Fibroblast of the aortic adventitia (primary cell): ENCODE results near the gene LCLAT1. TPM values are rescaled to one million over a fixed set of nuclear protein-coding genes. Genes with fewer than 3 reads are reported as not detected.

ENCODE experiments used
- DNase-seq: peaks from one replicate; pipeline ENCODE4 v3.0.0-alpha.2; 2010; ENCODE audit warnings: low read depth
- H3K4me3 ChIP-seq: 2 replicates; pipeline ENCODE4 v1.5.1; 2011; ENCODE audit warnings: low read depth, mild to moderate bottlenecking, control low read depth, low read length, moderate library complexity
- total RNA-seq: library from RNA; depleted of rRNA; stranded (reverse); fragments of >200 nt; gene quantifications from 2 replicates; pipeline ENCODE4 v1.2.3, GENCODE V29; 2012; ENCODE audit warnings: low replicate concordance
- TF ChIP-seq, protein P1 (sequence below): IDR thresholded peaks from 2 replicates; pipeline ENCODE4 v1.5.1; 2011; ENCODE audit warnings: mild to moderate bottlenecking, low read length, control low read depth, inconsistent platforms; ENCODE audit not compliant: insufficient read depth

Gene LCLAT1
- total RNA-seq, 1 donor = 21.5 TPM

DNA sequence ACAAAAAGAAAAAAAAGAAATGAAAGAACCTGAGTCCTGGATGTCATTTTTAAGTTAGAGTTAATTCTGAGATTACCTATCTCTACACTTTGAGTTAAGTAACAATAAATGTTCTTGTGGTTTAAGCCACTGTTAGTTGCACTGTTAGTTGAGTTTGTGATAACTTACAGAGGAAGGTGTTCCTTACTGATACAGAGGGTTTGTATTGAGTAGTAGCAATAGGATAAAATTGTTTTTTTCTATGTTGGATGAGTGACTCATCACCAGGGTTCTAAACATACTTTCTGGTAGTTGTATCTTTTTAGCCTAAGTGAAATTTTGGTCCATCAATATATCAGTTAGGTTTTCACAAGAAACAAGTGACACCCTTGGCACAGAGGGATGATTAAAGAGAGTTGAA lies 4.0 kb upstream of the LCLAT1 start:
- no peak for DNase-seq
- no peak overlapping the region for H3K4me3 ChIP-seq
- TF ChIP-seq, protein P1, sequence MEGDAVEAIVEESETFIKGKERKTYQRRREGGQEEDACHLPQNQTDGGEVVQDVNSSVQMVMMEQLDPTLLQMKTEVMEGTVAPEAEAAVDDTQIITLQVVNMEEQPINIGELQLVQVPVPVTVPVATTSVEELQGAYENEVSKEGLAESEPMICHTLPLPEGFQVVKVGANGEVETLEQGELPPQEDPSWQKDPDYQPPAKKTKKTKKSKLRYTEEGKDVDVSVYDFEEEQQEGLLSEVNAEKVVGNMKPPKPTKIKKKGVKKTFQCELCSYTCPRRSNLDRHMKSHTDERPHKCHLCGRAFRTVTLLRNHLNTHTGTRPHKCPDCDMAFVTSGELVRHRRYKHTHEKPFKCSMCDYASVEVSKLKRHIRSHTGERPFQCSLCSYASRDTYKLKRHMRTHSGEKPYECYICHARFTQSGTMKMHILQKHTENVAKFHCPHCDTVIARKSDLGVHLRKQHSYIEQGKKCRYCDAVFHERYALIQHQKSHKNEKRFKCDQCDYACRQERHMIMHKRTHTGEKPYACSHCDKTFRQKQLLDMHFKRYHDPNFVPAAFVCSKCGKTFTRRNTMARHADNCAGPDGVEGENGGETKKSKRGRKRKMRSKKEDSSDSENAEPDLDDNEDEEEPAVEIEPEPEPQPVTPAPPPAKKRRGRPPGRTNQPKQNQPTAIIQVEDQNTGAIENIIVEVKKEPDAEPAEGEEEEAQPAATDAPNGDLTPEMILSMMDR = no peak

DNA sequence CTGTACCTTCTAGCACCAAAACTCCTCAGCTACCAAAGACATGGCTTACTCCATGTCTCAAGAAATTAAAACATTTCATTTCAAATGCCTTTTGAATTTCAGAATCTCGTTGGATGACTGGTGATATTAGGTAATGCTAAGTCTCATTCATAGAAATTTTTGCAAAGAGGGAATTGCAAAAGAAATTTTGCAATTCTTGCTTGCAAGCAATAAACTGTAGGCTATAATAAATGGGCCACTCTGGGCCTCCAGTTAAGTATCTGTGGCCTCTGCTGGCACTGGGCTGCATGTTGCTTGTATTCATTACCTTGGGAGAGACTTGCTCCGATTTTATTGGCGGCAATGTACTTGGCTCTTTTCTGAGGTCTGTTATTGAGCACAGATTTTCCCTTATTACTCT lies 2.8 kb upstream of the LCLAT1 start:
- no peak overlapping the region for H3K4me3 ChIP-seq
- TF ChIP-seq, protein P1 = no peak

GRCh38 chr2:30445266-30445821 lies 1.7 kb upstream of the LCLAT1 start:
- H3K4me3 ChIP-seq = no peak overlapping the region
- TF ChIP-seq, protein P1 = no peak
- DNase-seq = no peak

More for the DNA sequence above, 2.8 kb upstream of the LCLAT1 start:
- peak; percentile 19 for DNase-seq

- no peak for DNase-seq
- peak overlapping the region; percentile 94 for H3K4me3 ChIP-seq
- TF ChIP-seq, protein P1 = no peak
Measured at GRCh38 chr2:30446602-30447148, 371 bp upstream of the LCLAT1 start.

- no peak for DNase-seq
- TF ChIP-seq, protein P1 = no peak
- H3K4me3 ChIP-seq = peak overlapping the region; percentile 8
Measured at GRCh38 chr2:30448308-30448707, 1.3 kb downstream of the LCLAT1 start.

GRCh38 chr2:30448866-30449265 lies 1.8 kb downstream of the LCLAT1 start:
- TF ChIP-seq, protein P1 = no peak
- DNase-seq = no peak

GRCh38 chr2:30450025-30450424 lies 3.0 kb downstream of the LCLAT1 start:
- TF ChIP-seq, protein P1 = no peak
- H3K4me3 ChIP-seq = no peak overlapping the region
- DNase-seq = no peak

More at GRCh38 chr2:30448866-30449265, 1.8 kb downstream of the LCLAT1 start:
- H3K4me3 ChIP-seq = no peak overlapping the region
